LNCAP (cell line): Measurements from ENCODE around the gene TAF10.

Experiments
- TF ChIP-seq, protein P1 (sequence below): fragments of 450-650 bp; IDR thresholded peaks from 2 replicates; pipeline ENCODE4 v1.5.1; 2017; ENCODE audit warnings: mild to moderate bottlenecking

TAF10 gene

GRCh38 chr11:6576471-6577373 lies 35.3 kb downstream of the TAF10 start:
- TF ChIP-seq, protein P1, sequence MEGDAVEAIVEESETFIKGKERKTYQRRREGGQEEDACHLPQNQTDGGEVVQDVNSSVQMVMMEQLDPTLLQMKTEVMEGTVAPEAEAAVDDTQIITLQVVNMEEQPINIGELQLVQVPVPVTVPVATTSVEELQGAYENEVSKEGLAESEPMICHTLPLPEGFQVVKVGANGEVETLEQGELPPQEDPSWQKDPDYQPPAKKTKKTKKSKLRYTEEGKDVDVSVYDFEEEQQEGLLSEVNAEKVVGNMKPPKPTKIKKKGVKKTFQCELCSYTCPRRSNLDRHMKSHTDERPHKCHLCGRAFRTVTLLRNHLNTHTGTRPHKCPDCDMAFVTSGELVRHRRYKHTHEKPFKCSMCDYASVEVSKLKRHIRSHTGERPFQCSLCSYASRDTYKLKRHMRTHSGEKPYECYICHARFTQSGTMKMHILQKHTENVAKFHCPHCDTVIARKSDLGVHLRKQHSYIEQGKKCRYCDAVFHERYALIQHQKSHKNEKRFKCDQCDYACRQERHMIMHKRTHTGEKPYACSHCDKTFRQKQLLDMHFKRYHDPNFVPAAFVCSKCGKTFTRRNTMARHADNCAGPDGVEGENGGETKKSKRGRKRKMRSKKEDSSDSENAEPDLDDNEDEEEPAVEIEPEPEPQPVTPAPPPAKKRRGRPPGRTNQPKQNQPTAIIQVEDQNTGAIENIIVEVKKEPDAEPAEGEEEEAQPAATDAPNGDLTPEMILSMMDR: no peak

- TF ChIP-seq, protein P1: no peak
Measured at GRCh38 chr11:6574816-6575715, 37.0 kb downstream of the TAF10 start.

DNA sequence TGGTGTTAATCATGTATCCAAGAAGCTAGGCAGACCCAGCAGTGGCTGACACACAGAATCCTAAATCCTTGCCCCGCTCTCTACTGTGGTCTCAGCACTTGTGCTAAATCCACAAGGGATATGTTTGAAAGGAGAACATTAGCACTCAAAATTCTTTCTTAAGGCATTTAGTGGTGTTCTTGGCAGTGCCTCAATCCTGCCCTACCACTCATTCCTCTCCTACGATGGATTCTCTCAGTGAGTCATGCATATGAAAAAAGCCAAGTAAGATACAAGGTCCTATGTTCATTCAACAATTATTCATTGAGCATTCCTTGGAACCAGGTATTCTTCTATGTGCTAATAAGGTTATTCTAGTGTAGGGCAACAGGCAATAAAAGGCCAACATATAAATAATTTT lies 39.8 kb downstream of the TAF10 start:
- TF ChIP-seq, protein P1: no peak

- TF ChIP-seq, protein P1: no peak
Measured at GRCh38 chr11:6571434-6572008, 40.5 kb downstream of the TAF10 start.

DNA sequence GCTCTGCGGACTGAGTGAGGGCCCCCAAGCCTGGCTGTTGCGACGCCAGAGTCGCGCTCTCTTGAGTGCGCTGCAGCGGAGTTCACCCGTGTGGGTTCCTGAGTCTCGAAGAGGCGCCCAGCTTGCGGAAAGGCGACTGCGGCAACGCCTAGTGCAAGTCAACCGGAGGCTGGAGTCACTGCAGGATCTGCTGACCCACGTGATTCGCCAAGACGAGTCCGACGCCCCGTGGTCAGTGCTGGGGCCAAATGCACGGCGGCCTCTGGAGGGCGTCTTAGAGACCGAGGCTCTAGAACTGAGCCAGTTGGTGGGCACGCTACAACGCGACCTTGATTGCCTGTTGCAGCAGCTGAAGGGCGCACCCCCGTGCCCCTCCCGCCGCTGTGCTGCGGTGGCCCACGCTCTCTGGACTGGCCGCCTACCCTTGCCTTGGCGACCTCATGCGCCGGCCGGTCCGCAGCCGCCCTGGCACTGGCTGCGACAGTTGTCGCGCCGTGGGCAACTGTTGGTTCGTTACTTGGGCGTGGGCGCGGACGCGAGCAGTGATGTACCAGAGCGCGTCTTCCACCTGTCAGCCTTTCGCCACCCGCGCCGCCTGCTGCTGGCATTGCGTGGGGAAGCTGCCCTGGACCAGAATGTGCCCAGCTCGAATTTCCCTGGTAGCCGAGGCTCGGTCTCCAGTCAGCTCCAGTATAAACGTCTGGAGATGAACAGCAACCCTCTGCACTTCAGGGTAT lies 41.2 kb downstream of the TAF10 start:
- TF ChIP-seq, protein P1: no peak

GRCh38 chr11:6569706-6570105 lies 42.3 kb downstream of the TAF10 start:
- TF ChIP-seq, protein P1: no peak
